ENCODE data around the gene BMP8B. TPM values are rescaled to one million over a fixed set of nuclear protein-coding genes. Genes with fewer than 3 reads are reported as not detected.

Gene BMP8B
- total RNA-seq, 1 experiment from 2014 or later, result 0.42 TPM

DNA sequence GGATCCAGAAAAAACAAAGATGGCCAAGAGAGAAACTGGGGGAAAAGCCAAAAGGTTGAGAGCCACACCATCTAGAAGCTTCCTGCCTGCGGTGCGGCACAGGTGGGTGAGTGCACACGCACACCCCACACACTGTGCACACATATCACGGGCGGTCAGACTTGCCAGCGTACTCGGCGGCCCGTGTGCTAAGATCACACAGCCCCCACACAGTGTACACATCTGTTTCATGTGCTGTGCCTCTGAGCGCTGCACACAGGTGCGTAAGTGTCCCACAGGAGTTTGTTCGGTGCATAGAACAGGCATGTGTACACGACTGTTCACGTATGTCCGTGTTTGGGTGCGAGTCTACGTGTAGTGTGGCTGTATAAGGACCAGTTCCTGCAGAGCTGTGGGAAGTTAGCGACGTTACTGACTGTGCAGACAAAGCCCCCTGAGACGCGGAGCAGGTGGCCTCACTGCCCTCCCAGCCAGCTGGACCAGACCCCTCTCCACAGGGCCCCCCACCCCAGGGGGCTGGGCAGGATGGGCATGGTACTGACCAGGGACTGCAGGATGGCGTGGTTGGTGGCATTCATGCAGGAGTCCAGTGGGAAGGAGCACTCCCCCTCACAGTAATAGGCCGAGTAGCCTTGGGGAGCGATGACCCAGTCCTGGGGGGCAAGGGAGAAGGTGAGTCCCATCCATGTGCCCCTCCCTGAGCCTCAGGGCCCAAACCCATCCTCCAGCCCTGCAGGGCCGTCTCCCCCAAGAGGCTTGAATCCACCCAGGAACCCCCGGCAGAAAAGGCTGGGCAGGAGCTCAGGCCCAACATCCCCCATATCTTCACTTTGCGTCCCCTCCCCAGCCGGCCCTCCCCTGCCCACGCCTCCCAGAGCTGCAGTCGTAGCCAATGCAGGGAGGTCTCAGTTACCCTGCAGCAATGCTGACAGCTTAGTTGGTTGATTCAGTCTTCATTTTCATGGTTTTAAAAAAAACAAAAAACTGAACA, 25.8 kb downstream of the BMP8B start:
- H2AFZ ChIP-seq (ENCODE audit: low read length), result no peak overlapping the region
- DNase-seq, result no peak
- no peak overlapping the region for H2BK15ac ChIP-seq (ENCODE audit: low read depth, low read length)
- no peak overlapping the region for H2BK20ac ChIP-seq (ENCODE audit: low read depth, low read length, poor library complexity, severe bottlenecking)
- no peak overlapping the region for H2BK12ac ChIP-seq (ENCODE audit: insufficient read length, low read depth, low read length)
- no peak overlapping the region for H3T11ph ChIP-seq (ENCODE audit: low read length)
- Mint-ChIP-seq H3K27me3 (ENCODE audit: low read depth) (peaks cover 5% of the 10 kb centered on the region), H3K4me3 (no peak overlapping the region), H3K27ac (no peak overlapping the region), H3K4me1 (no peaks in the 10 kb centered on the region), H3K36me3 (ENCODE audit: insufficient read depth in 1 of 3, low read depth in 3 of 3) (peaks cover 9 to 25% (median 9%) of the 10 kb centered on the region in 3 experiments), H3K9me3 (peaks cover 7 to 8% of the 10 kb centered on the region in 2 experiments; a peak in 4 of 5 replicates)
- no peak overlapping the region for H3K27ac ChIP-seq (ENCODE audit: insufficient read length, low read depth, low read length)
- H2AK5ac ChIP-seq (ENCODE audit: insufficient read length, low read length), result no peak overlapping the region
- H4K8ac ChIP-seq (replicated peaks; ENCODE audit: insufficient read length, low read depth, low read length), result no peak overlapping the region
- H4K20me1 ChIP-seq (ENCODE audit: control insufficient read depth, insufficient read depth, insufficient read length), result no peaks in the 10 kb centered on the region
- no peak overlapping the region for H3K9ac ChIP-seq (ENCODE audit: extremely low read depth, insufficient read length, low read length)
- H4K5ac ChIP-seq (ENCODE audit: insufficient read length, low read depth, low read length), result no peak overlapping the region
- no peak overlapping the region for H3K18ac ChIP-seq (ENCODE audit: insufficient read length, low read depth, low read length)
- no peaks in the 10 kb centered on the region for H3K79me1 ChIP-seq (ENCODE audit: insufficient read depth, low read depth, low read length, poor library complexity, severe bottlenecking)
- no peaks in the 10 kb centered on the region for H3K4me1 ChIP-seq (ENCODE audit: insufficient read depth, low read length)
- H4K91ac ChIP-seq (ENCODE audit: insufficient read length, low read depth, low read length), result no peak overlapping the region
- H3K23me2 ChIP-seq (ENCODE audit: insufficient read length, low read depth, low read length, poor library complexity, severe bottlenecking), result no peaks in the 10 kb centered on the region
- no peaks in the 10 kb centered on the region for H3K27me3 ChIP-seq (ENCODE audit: insufficient read depth, low read length)
- H3K56ac ChIP-seq (ENCODE audit: insufficient read length, low read depth, low read length), result no peak overlapping the region
- H3K4me2 ChIP-seq (ENCODE audit: insufficient read depth, insufficient read length, low read length), result no peak overlapping the region
- H3K79me2 ChIP-seq (ENCODE audit: insufficient read depth, low read length), result no peaks in the 10 kb centered on the region
- no peak overlapping the region for H2BK5ac ChIP-seq (ENCODE audit: insufficient read length, low read length)
- no peak overlapping the region for H3K14ac ChIP-seq (ENCODE audit: insufficient read depth, low read length)
- no CpG with 5 or more reads among the region's 30 CpGs for WGBS (ENCODE audit: extremely low coverage, insufficient read length, low lambda C conversion rate)
- TF ChIP-seq, protein P1, sequence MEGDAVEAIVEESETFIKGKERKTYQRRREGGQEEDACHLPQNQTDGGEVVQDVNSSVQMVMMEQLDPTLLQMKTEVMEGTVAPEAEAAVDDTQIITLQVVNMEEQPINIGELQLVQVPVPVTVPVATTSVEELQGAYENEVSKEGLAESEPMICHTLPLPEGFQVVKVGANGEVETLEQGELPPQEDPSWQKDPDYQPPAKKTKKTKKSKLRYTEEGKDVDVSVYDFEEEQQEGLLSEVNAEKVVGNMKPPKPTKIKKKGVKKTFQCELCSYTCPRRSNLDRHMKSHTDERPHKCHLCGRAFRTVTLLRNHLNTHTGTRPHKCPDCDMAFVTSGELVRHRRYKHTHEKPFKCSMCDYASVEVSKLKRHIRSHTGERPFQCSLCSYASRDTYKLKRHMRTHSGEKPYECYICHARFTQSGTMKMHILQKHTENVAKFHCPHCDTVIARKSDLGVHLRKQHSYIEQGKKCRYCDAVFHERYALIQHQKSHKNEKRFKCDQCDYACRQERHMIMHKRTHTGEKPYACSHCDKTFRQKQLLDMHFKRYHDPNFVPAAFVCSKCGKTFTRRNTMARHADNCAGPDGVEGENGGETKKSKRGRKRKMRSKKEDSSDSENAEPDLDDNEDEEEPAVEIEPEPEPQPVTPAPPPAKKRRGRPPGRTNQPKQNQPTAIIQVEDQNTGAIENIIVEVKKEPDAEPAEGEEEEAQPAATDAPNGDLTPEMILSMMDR (conservative IDR thresholded peaks at IDR 0.05), result no peak
- no peak overlapping the region for H3K23ac ChIP-seq (ENCODE audit: insufficient read length, low read depth, low read length)
- peaks cover 5% of the 10 kb centered on the region for H3K9me3 ChIP-seq (ENCODE audit: control insufficient read depth, low read depth, low read length)
- no peak overlapping the region for H3K4ac ChIP-seq (ENCODE audit: low read depth, low read length)
- no peak overlapping the region for H2BK120ac ChIP-seq (ENCODE audit: low read depth, low read length, poor library complexity, severe bottlenecking)

Measured in H9 (cell line).